BLaER1 treated with 17β-estradiol and CSF1 and Interleukin-3, amounts not matched to agents 10 nM and 100 nM (cell line): Measurements from ENCODE around the gene TSGA10.
"Not testable (repeated sequence)": the region's sequence is repeated elsewhere in the genome, so short reads cannot be mapped to it uniquely, and the experiment has no call there.

Source experiments
- H3K27ac ChIP-seq, 11 experiments: shearing (Covaris generic); formaldehyde crosslinking; 2 replicates each; pipeline ENCODE4 v1.8.1; 2022
- H3K27me3 ChIP-seq, 11 experiments: shearing (Covaris generic); formaldehyde crosslinking; 2 replicates each; pipeline ENCODE4 v1.8.1; 2022
- H3K36me3 ChIP-seq, 11 experiments: shearing (Covaris generic); formaldehyde crosslinking; 2 replicates each; pipeline ENCODE4 v1.8.1; 2022
- H3K4me1 ChIP-seq, 10 experiments: shearing (Covaris generic); formaldehyde crosslinking; 2 replicates each; pipeline ENCODE4 v1.8.1; 2022
- H3K4me2 ChIP-seq, 11 experiments: shearing (Covaris generic); formaldehyde crosslinking; 2 replicates each; pipeline ENCODE4 v1.8.1; 2022
- H3K4me3 ChIP-seq, 10 experiments: shearing (Covaris generic); formaldehyde crosslinking; 2 replicates each; pipeline ENCODE4 v1.8.1; 2022
- H3K9ac ChIP-seq, 11 experiments: shearing (Covaris generic); formaldehyde crosslinking; 2 replicates each; pipeline ENCODE4 v1.8.1; 2022
- H3K9me3 ChIP-seq, 11 experiments: shearing (Covaris generic); formaldehyde crosslinking; replicated peaks in 1 of 11; 2 replicates each; pipeline ENCODE4 v1.8.1; 2022
- H4K20me1 ChIP-seq, 11 experiments: shearing (Covaris generic); formaldehyde crosslinking; 2 replicates each; pipeline ENCODE4 v1.8.1; 2022
- Cebpa-rat ChIP-seq, 11 experiments: shearing (Covaris generic); IDR thresholded peaks; 2 replicates each; pipeline ENCODE4 v1.8.1; 2022

Gene TSGA10

DNA sequence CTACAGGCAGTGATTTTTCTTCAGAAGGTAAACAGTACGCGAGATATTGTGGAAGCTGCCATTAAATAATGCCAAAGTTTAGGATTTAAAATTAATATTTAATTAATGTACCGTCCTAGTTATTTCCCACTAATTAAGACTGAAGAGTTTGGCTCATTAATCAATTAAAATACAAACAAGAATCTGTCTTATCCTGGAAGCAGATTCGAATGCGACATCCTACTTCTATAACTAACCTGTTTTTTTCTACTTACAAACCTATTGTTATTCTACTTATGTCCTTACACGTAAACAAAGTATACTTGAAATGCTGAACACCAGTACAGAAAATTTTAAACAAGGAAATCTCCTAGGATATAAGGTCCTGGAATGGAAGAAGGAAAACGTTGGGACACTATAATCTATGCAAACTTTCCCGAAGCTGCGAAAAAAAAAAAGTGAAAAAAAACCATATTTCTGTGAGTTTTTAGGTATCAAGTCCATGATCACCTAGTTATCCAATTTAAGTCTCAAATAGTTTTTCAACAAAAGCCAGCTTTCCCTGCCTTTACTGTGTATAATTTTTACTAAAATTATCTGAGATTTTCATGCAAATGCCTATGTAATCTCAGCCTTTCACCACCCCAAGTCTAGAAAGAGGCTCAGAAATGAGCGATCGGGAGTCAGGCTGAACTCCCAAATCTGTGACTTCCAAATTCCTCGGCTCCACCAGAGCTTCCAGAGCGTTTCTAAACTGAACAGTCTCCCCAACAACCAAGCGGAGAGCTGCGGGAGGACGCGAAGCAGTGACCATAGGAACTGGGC is 14.5 kb downstream of the TSGA10 start:
- Histone ChIP-seq H3K4me2 (peak overlapping the region; percentile 79 to 96 (median 92)), H3K9ac (peak overlapping the region; percentile 64 to 82 (median 77)), H3K36me3 (no peaks in the 10 kb centered on the region), H3K27me3 (peaks cover 0 to 24% (median 16%) of the 10 kb centered on the region in 11 experiments; a peak in 13 of 22 replicates), H3K4me3 (peak overlapping the region; percentile 78 to 95 (median 85)), H3K4me1 (peaks cover 7 to 18% (median 14%) of the 10 kb centered on the region in 10 experiments; a peak in 17 of 20 replicates), H3K9me3 (no peaks in the 10 kb centered on the region), H3K27ac (peak overlapping the region in 8 of 11 experiments; percentile 23 to 69 (median 62); a peak in 12 of 22 replicates), H4K20me1 (peaks cover 0 to 4% (median 0%) of the 10 kb centered on the region in 11 experiments; a peak in 1 of 22 replicates)
- no peak for TF ChIP-seq Cebpa-rat (IDR thresholded peaks at IDR 0.05)

GRCh38 chr2:99139003-99139402 is 15.7 kb downstream of the TSGA10 start:
- Histone ChIP-seq H3K27ac (no peak overlapping the region), H3K4me1 (peaks cover 7 to 18% (median 14%) of the 10 kb centered on the region in 10 experiments; a peak in 17 of 20 replicates), H3K9ac (no peak overlapping the region), H3K4me2 (no peak overlapping the region), H3K9me3 (peaks cover 0 to 12% (median 9%) of the 10 kb centered on the region in 11 experiments; a peak in 13 of 22 replicates), H4K20me1 (peaks cover 0 to 4% (median 0%) of the 10 kb centered on the region in 11 experiments; a peak in 1 of 22 replicates), H3K4me3 (no peak overlapping the region), H3K36me3 (peaks cover 0 to 9% (median 6%) of the 10 kb centered on the region in 11 experiments; a peak in 5 of 22 replicates), H3K27me3 (peaks cover 0 to 24% (median 16%) of the 10 kb centered on the region in 11 experiments; a peak in 13 of 22 replicates)
- no peak for TF ChIP-seq Cebpa-rat (IDR thresholded peaks at IDR 0.05)

GRCh38 chr2:99135044-99135556 is 19.6 kb downstream of the TSGA10 start:
- not testable (repeated sequence) for H3K4me2 ChIP-seq, H3K4me3 ChIP-seq, H3K36me3 ChIP-seq, H3K4me1 ChIP-seq, H3K27ac ChIP-seq, H3K9ac ChIP-seq, H4K20me1 ChIP-seq
- peaks cover 0 to 16% (median 9%) of the 10 kb centered on the region in 11 experiments; a peak in 13 of 22 replicates for H3K27me3 ChIP-seq
- H3K9me3 ChIP-seq: peaks cover 24 to 50% (median 40%) of the 10 kb centered on the region in 11 experiments

- no peak for TF ChIP-seq Cebpa-rat (IDR thresholded peaks at IDR 0.05)
- H4K20me1 ChIP-seq: no peaks in the 10 kb centered on the region
- no peak overlapping the region for H3K9ac ChIP-seq
- no peaks in the 10 kb centered on the region for H3K27me3 ChIP-seq
- H3K36me3 ChIP-seq: peaks cover 7 to 20% (median 9%) of the 10 kb centered on the region in 11 experiments; a peak in 14 of 22 replicates
- H3K4me3 ChIP-seq: no peak overlapping the region
- peaks cover 0 to 11% (median 0%) of the 10 kb centered on the region in 10 experiments; a peak in 6 of 20 replicates for H3K4me1 ChIP-seq
- H3K27ac ChIP-seq: no peak overlapping the region
- H3K4me2 ChIP-seq: no peak overlapping the region
- peaks cover 18 to 30% (median 26%) of the 10 kb centered on the region in 11 experiments for H3K9me3 ChIP-seq
Measured at GRCh38 chr2:99127981-99128380, 26.8 kb downstream of the TSGA10 start.

GRCh38 chr2:99112617-99113016 is 42.1 kb downstream of the TSGA10 start:
- H3K4me2 ChIP-seq: no peak overlapping the region
- no peaks in the 10 kb centered on the region for H3K27me3 ChIP-seq
- no peaks in the 10 kb centered on the region for H3K4me1 ChIP-seq
- TF ChIP-seq Cebpa-rat (IDR thresholded peaks at IDR 0.05): no peak
- no peak overlapping the region for H3K27ac ChIP-seq
- no peak overlapping the region for H3K4me3 ChIP-seq
- H3K9ac ChIP-seq: no peak overlapping the region
- H3K36me3 ChIP-seq: no peaks in the 10 kb centered on the region
- H3K9me3 ChIP-seq: no peaks in the 10 kb centered on the region
- no peaks in the 10 kb centered on the region for H4K20me1 ChIP-seq

- no peak overlapping the region for H3K4me2 ChIP-seq
Measured at GRCh38 chr2:99111945-99112344, 42.8 kb downstream of the TSGA10 start.

DNA sequence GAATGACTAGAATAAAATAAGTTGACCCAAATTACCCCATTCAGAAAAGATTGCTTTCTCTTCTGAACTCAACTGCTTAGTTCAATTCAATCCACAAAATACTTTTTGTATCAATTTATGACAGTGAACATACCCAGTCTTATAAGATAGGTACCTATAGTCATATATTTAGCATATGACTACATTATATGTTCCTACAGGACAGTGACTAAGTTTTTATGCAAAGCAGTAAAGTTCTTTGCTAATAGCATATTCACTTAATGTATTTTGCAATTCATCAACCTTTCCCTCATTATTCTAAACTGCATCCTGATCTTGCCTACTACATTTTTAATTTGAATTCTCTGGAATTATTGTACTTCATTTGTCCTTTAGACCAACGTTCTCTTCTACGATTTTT is 43.5 kb downstream of the TSGA10 start:
- H3K27me3 ChIP-seq: no peaks in the 10 kb centered on the region
- no peak overlapping the region for H3K9ac ChIP-seq
- H3K9me3 ChIP-seq: no peaks in the 10 kb centered on the region
- no peak overlapping the region for H3K4me3 ChIP-seq
- H3K36me3 ChIP-seq: no peaks in the 10 kb centered on the region
- no peak overlapping the region for H3K27ac ChIP-seq
- no peaks in the 10 kb centered on the region for H4K20me1 ChIP-seq
- H3K4me1 ChIP-seq: peaks cover 0 to 11% (median 7%) of the 10 kb centered on the region in 10 experiments; a peak in 12 of 20 replicates
- H3K4me2 ChIP-seq: no peak overlapping the region
- TF ChIP-seq Cebpa-rat (IDR thresholded peaks at IDR 0.05): no peak

More at GRCh38 chr2:99111945-99112344, 42.8 kb downstream of the TSGA10 start:
- Histone ChIP-seq H3K27me3 (no peaks in the 10 kb centered on the region), H3K4me1 (peaks cover 0 to 5% (median 2%) of the 10 kb centered on the region in 10 experiments; a peak in 12 of 20 replicates), H3K36me3 (no peaks in the 10 kb centered on the region), H3K9me3 (no peaks in the 10 kb centered on the region), H3K27ac (no peak overlapping the region), H4K20me1 (no peaks in the 10 kb centered on the region), H3K9ac (no peak overlapping the region), H3K4me3 (no peak overlapping the region)
- TF ChIP-seq Cebpa-rat (IDR thresholded peaks at IDR 0.05): no peak

DNA sequence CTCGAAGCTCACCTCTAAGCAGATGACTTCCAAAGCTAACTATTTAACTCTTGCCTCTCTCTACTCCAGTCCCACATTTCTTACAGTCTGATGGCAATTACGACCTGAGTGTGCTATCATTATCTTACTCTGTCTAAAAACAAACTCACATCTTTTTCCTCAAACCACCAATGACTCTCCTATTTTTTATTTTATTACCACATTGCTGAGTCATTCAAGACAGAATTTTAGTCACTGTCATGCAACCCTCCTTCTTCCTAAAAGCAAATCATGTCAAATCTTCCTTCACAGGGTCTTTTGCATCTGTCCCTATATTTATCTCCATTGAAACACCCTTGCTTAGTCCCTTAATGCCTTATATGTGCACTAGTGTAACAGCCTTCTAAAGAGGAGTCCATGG is 47.8 kb downstream of the TSGA10 start:
- H3K27ac ChIP-seq: peak overlapping the region in 1 of 11 experiments; percentile 12; a peak in 1 of 22 replicates
- H3K36me3 ChIP-seq: no peaks in the 10 kb centered on the region
- H3K4me1 ChIP-seq: peaks cover 0 to 15% (median 7%) of the 10 kb centered on the region in 10 experiments; a peak in 12 of 20 replicates
- H3K27me3 ChIP-seq: no peaks in the 10 kb centered on the region
- no peak overlapping the region for H3K4me3 ChIP-seq
- no peak for TF ChIP-seq Cebpa-rat (IDR thresholded peaks at IDR 0.05)
- H4K20me1 ChIP-seq: no peaks in the 10 kb centered on the region
- H3K9me3 ChIP-seq: no peaks in the 10 kb centered on the region
- H3K4me2 ChIP-seq: peak overlapping the region in 6 of 11 experiments; percentile 22 to 53 (median 40); a peak in 11 of 22 replicates
- H3K9ac ChIP-seq: no peak overlapping the region

DNA sequence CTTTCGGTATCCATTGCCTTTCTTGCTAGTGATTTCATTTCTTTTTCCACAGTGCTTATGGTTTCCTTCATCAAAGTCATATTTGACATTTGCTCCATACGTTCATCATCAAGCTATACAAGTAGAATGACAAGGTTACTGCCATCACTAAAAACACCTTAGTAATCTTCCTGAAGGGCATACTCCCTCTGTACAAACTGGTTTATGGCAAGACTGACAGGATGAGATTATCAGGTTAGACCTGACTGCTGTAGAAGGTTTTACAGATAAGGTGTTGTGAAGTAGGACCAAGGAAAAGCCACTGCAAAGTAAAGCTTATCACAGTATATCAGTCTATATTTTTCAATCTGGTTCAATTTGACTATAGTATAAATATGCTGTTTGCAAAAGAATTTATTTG is 50.7 kb downstream of the TSGA10 start:
- H3K4me2 ChIP-seq: no peak overlapping the region
- no peak for TF ChIP-seq Cebpa-rat (IDR thresholded peaks at IDR 0.05)
- no peak overlapping the region for H3K27ac ChIP-seq
- H3K9me3 ChIP-seq: peaks cover 0 to 4% (median 0%) of the 10 kb centered on the region in 11 experiments; a peak in 2 of 22 replicates
- no peak overlapping the region for H3K4me3 ChIP-seq
- no peaks in the 10 kb centered on the region for H3K27me3 ChIP-seq
- H3K4me1 ChIP-seq: peaks cover 0 to 15% (median 7%) of the 10 kb centered on the region in 10 experiments; a peak in 12 of 20 replicates
- no peaks in the 10 kb centered on the region for H3K36me3 ChIP-seq
- H3K9ac ChIP-seq: no peak overlapping the region
- H4K20me1 ChIP-seq: no peaks in the 10 kb centered on the region
